ENCODE results near the gene MAML3. TPM values are rescaled to one million over a fixed set of nuclear protein-coding genes. Genes with fewer than 3 reads are reported as not detected.

The MAML3 gene
- total RNA-seq, 5 donors from 2014 or later (not counting 1 experiment from before 2014, with no cell fraction given) = 2.0 to 3.4 (median 2.7) TPM

- Histone ChIP-seq H3K4me1 (ENCODE audit: control insufficient read depth in 1 of 2, extremely low read depth in 1 of 2, insufficient read depth in 2 of 2, low read length in 2 of 2) (no peaks in the 10 kb centered on the region), H3K27me3 (replicated peaks in 1 of 2; ENCODE audit: control insufficient read depth in 2 of 2, extremely low read depth in 1 of 2, insufficient read depth in 2 of 2, low read length in 1 of 2) (no peaks in the 10 kb centered on the region), H3K9me3 (no peaks in the 10 kb centered on the region), H3K36me3 (ENCODE audit: control insufficient read depth in 2 of 2, extremely low read depth in 1 of 2, insufficient read depth in 1 of 2, low read length in 1 of 2) (no peaks in the 10 kb centered on the region), H3K4me3 (ENCODE audit: control insufficient read depth in 1 of 2, extremely low read depth in 1 of 2, low read length in 1 of 2) (no peak overlapping the region), H3K27ac (ENCODE audit: low read length) (no peak overlapping the region)
- Mint-ChIP-seq H3K4me3 (no peak overlapping the region), H3K27me3 (peaks cover 0 to 6% of the 10 kb centered on the region in 2 donors), H3K36me3 (no peaks in the 10 kb centered on the region), H3K27ac (no peak overlapping the region), H3K9me3 (no peaks in the 10 kb centered on the region), H3K4me1 (no peaks in the 10 kb centered on the region)
- WGBS (ENCODE audit: insufficient coverage) = 67% methylated on average over 3 of the region's 7 CpGs
- no peak for ATAC-seq (replicated peaks in 1 of 4)
- CTCF ChIA-PET = no interaction called here
- DNase-seq = no peak
- POLR2A ChIA-PET = no interaction called here
Observed at GRCh38 chr4:139969635-139970266, 184.2 kb downstream of the MAML3 start.

GRCh38 chr4:139968831-139969230 lies 185.2 kb downstream of the MAML3 start:
- CTCF ChIA-PET = no interaction called here
- 88% methylated on average over 1 of the region's 3 CpGs for WGBS (ENCODE audit: insufficient coverage)
- Mint-ChIP-seq H3K4me3 (no peak overlapping the region), H3K27me3 (peaks cover 0 to 6% of the 10 kb centered on the region in 2 donors), H3K4me1 (no peaks in the 10 kb centered on the region), H3K27ac (no peak overlapping the region), H3K9me3 (no peaks in the 10 kb centered on the region), H3K36me3 (no peaks in the 10 kb centered on the region)
- DNase-seq = no peak
- no peak overlapping the region for H3K4me3 ChIP-seq (ENCODE audit: control insufficient read depth in 1 of 2, extremely low read depth in 1 of 2, low read length in 1 of 2)
- H3K36me3 ChIP-seq (ENCODE audit: control insufficient read depth in 2 of 2, extremely low read depth in 1 of 2, insufficient read depth in 1 of 2, low read length in 1 of 2) = no peaks in the 10 kb centered on the region
- ATAC-seq (replicated peaks in 1 of 4) = no peak
- no peak overlapping the region for H3K27ac ChIP-seq (ENCODE audit: low read length)
- H3K4me1 ChIP-seq (ENCODE audit: control insufficient read depth in 1 of 2, extremely low read depth in 1 of 2, insufficient read depth in 2 of 2, low read length in 2 of 2) = no peaks in the 10 kb centered on the region
- H3K27me3 ChIP-seq (replicated peaks in 1 of 2; ENCODE audit: control insufficient read depth in 2 of 2, extremely low read depth in 1 of 2, insufficient read depth in 2 of 2, low read length in 1 of 2) = no peaks in the 10 kb centered on the region
- POLR2A ChIA-PET = no interaction called here
- H3K9me3 ChIP-seq = no peaks in the 10 kb centered on the region

GRCh38 chr4:139966383-139966782 lies 187.6 kb downstream of the MAML3 start:
- H3K4me3 Mint-ChIP-seq = no peak overlapping the region
- peaks cover under 1 to 6% of the 10 kb centered on the region in 2 donors for H3K27me3 Mint-ChIP-seq
- no peak overlapping the region for H3K27ac ChIP-seq (ENCODE audit: low read length)
- no peaks in the 10 kb centered on the region for H3K27me3 ChIP-seq (replicated peaks in 1 of 2; ENCODE audit: control insufficient read depth in 2 of 2, extremely low read depth in 1 of 2, insufficient read depth in 2 of 2, low read length in 1 of 2)
- H3K9me3 Mint-ChIP-seq = no peaks in the 10 kb centered on the region
- no peak overlapping the region for H3K4me3 ChIP-seq (ENCODE audit: control insufficient read depth in 1 of 2, extremely low read depth in 1 of 2, low read length in 1 of 2)
- H3K4me1 ChIP-seq (ENCODE audit: control insufficient read depth in 1 of 2, extremely low read depth in 1 of 2, insufficient read depth in 2 of 2, low read length in 2 of 2) = no peaks in the 10 kb centered on the region
- H3K9me3 ChIP-seq = no peaks in the 10 kb centered on the region
- H3K36me3 Mint-ChIP-seq = no peaks in the 10 kb centered on the region
- CTCF ChIA-PET = no interaction called here
- ATAC-seq (replicated peaks in 1 of 4) (no peak), DNase-seq (no peak)
- no peaks in the 10 kb centered on the region for H3K36me3 ChIP-seq (ENCODE audit: control insufficient read depth in 2 of 2, extremely low read depth in 1 of 2, insufficient read depth in 1 of 2, low read length in 1 of 2)
- WGBS (ENCODE audit: insufficient coverage) = 40% methylated on average over 1 of the region's 4 CpGs
- no peak overlapping the region for H3K27ac Mint-ChIP-seq
- POLR2A ChIA-PET = interaction anchor here in 1 of 2 donors (0.6 kb wide), 1 partner anchor 546 kb away, joined by 6 read pairs; no protein-coding TSS in a partner anchor
- no peaks in the 10 kb centered on the region for H3K4me1 Mint-ChIP-seq

- H3K4me3 Mint-ChIP-seq = no peak overlapping the region
- no CpG with 5 or more reads among the region's 1 CpG for WGBS (ENCODE audit: insufficient coverage)
- CTCF ChIA-PET = no interaction called here
- DNase-seq (no peak), ATAC-seq (replicated peaks in 1 of 4) (no peak)
- Histone ChIP-seq H3K4me1 (ENCODE audit: control insufficient read depth in 1 of 2, extremely low read depth in 1 of 2, insufficient read depth in 2 of 2, low read length in 2 of 2) (no peaks in the 10 kb centered on the region), H3K36me3 (ENCODE audit: control insufficient read depth in 2 of 2, extremely low read depth in 1 of 2, insufficient read depth in 1 of 2, low read length in 1 of 2) (no peaks in the 10 kb centered on the region), H3K4me3 (ENCODE audit: control insufficient read depth in 1 of 2, extremely low read depth in 1 of 2, low read length in 1 of 2) (no peak overlapping the region), H3K27ac (ENCODE audit: low read length) (no peak overlapping the region), H3K27me3 (replicated peaks in 1 of 2; ENCODE audit: control insufficient read depth in 2 of 2, extremely low read depth in 1 of 2, insufficient read depth in 2 of 2, low read length in 1 of 2) (no peaks in the 10 kb centered on the region), H3K9me3 (no peaks in the 10 kb centered on the region)
- H3K27ac Mint-ChIP-seq = no peak overlapping the region
- H3K4me1 Mint-ChIP-seq = no peaks in the 10 kb centered on the region
- peaks cover 6% of the 10 kb centered on the region in 2 donors for H3K27me3 Mint-ChIP-seq
- POLR2A ChIA-PET = no interaction called here
- no peaks in the 10 kb centered on the region for H3K9me3 Mint-ChIP-seq
- no peaks in the 10 kb centered on the region for H3K36me3 Mint-ChIP-seq
Observed at GRCh38 chr4:139965789-139966188, 188.2 kb downstream of the MAML3 start.

GRCh38 chr4:139963708-139964107 lies 190.3 kb downstream of the MAML3 start:
- Histone ChIP-seq H3K9me3 (no peaks in the 10 kb centered on the region), H3K4me1 (ENCODE audit: control insufficient read depth in 1 of 2, extremely low read depth in 1 of 2, insufficient read depth in 2 of 2, low read length in 2 of 2) (no peaks in the 10 kb centered on the region), H3K36me3 (ENCODE audit: control insufficient read depth in 2 of 2, extremely low read depth in 1 of 2, insufficient read depth in 1 of 2, low read length in 1 of 2) (no peaks in the 10 kb centered on the region), H3K27me3 (replicated peaks in 1 of 2; ENCODE audit: control insufficient read depth in 2 of 2, extremely low read depth in 1 of 2, insufficient read depth in 2 of 2, low read length in 1 of 2) (no peaks in the 10 kb centered on the region), H3K4me3 (ENCODE audit: control insufficient read depth in 1 of 2, extremely low read depth in 1 of 2, low read length in 1 of 2) (no peak overlapping the region), H3K27ac (ENCODE audit: low read length) (no peak overlapping the region)
- DNase-seq (no peak), ATAC-seq (replicated peaks in 1 of 4) (no peak)
- CTCF ChIA-PET = no interaction called here
- H3K9me3 Mint-ChIP-seq = no peaks in the 10 kb centered on the region
- H3K4me3 Mint-ChIP-seq = no peak overlapping the region
- H3K27ac Mint-ChIP-seq = no peak overlapping the region
- WGBS (ENCODE audit: insufficient coverage) = no CpG with 5 or more reads among the region's 1 CpG
- no peaks in the 10 kb centered on the region for H3K4me1 Mint-ChIP-seq
- POLR2A ChIA-PET = no interaction called here
- H3K27me3 Mint-ChIP-seq = peaks cover 6 to 9% of the 10 kb centered on the region in 2 donors
- H3K36me3 Mint-ChIP-seq = no peaks in the 10 kb centered on the region

GRCh38 chr4:139962130-139962684 lies 191.8 kb downstream of the MAML3 start:
- no peak for DNase-seq
- Histone ChIP-seq H3K27me3 (replicated peaks in 1 of 2; ENCODE audit: control insufficient read depth in 2 of 2, extremely low read depth in 1 of 2, insufficient read depth in 2 of 2, low read length in 1 of 2) (no peaks in the 10 kb centered on the region), H3K27ac (ENCODE audit: low read length) (no peak overlapping the region), H3K36me3 (ENCODE audit: control insufficient read depth in 2 of 2, extremely low read depth in 1 of 2, insufficient read depth in 1 of 2, low read length in 1 of 2) (no peaks in the 10 kb centered on the region), H3K9me3 (no peaks in the 10 kb centered on the region), H3K4me1 (ENCODE audit: control insufficient read depth in 1 of 2, extremely low read depth in 1 of 2, insufficient read depth in 2 of 2, low read length in 2 of 2) (no peaks in the 10 kb centered on the region), H3K4me3 (ENCODE audit: control insufficient read depth in 1 of 2, extremely low read depth in 1 of 2, low read length in 1 of 2) (no peak overlapping the region)
- H3K4me1 Mint-ChIP-seq = no peaks in the 10 kb centered on the region
- 100% methylated on average over 1 of the region's 2 CpGs for WGBS (ENCODE audit: insufficient coverage)
- ATAC-seq (replicated peaks in 1 of 4) = no peak
- H3K36me3 Mint-ChIP-seq = no peaks in the 10 kb centered on the region
- no peak overlapping the region for H3K27ac Mint-ChIP-seq
- peaks cover 6 to 9% of the 10 kb centered on the region in 2 donors for H3K27me3 Mint-ChIP-seq
- POLR2A ChIA-PET = no interaction called here
- no peaks in the 10 kb centered on the region for H3K9me3 Mint-ChIP-seq
- H3K4me3 Mint-ChIP-seq = no peak overlapping the region
- CTCF ChIA-PET = no interaction called here

Measured in T-cell (primary cell).